OCI-LY7 (cell line): ENCODE results near the gene COG4. TPM values are rescaled to one million over a fixed set of nuclear protein-coding genes. Genes with fewer than 3 reads are reported as not detected.
"Not testable (repeated sequence)": the region's sequence is repeated elsewhere in the genome, so short reads cannot be mapped to it uniquely, and the experiment has no call there.

Source experiments
- BruUV-seq: library from RNA; stranded (reverse); fragments of 400-500 nt; replicated peaks from 2 replicates; lab custom pipeline; 2021; lab: Mats Ljungman, UMichigan
- CTCF ChIA-PET: fragments of 300-600 bp; sonication (Branson Sonifier 250); formaldehyde crosslinking; loops from one replicate; lab custom pipeline; 2022; ENCODE audit warnings: antibody characterized with exemption; ENCODE audit not compliant: unreplicated experiment; lab: Charles Lee
- POLR2A ChIA-PET: fragments of 300-600 bp; sonication (Branson Sonifier 250); formaldehyde crosslinking; loops from one replicate; lab custom pipeline; 2022; ENCODE audit warnings: antibody characterized with exemption; lab: Charles Lee
- DNase-seq: peaks from one replicate; pipeline ENCODE4 v3.0.0-alpha.2; 2015; ENCODE audit warnings: low spot score
- H2AFZ ChIP-seq: fragments of 200-600 bp; sonication (generic), shearing (Covaris generic); 2 replicates; pipeline ENCODE4 v1.6.1; 2014; ENCODE audit warnings: mild to moderate bottlenecking, antibody characterized with exemption, low read length, moderate library complexity
- H3K27ac ChIP-seq: fragments of 200-600 bp; sonication (generic); 2 replicates; pipeline ENCODE4 v1.5.1; 2014; ENCODE audit warnings: mixed run types, low read depth, mild to moderate bottlenecking, moderate library complexity, low read length, inconsistent platforms; ENCODE audit not compliant: poor library complexity, severe bottlenecking
- H3K36me3 ChIP-seq: fragments of 200-600 bp; sonication (generic); 2 replicates; pipeline ENCODE4 v1.6.1; 2014; ENCODE audit warnings: mild to moderate bottlenecking, antibody characterized with exemption, low read length, moderate library complexity, mixed read lengths; ENCODE audit not compliant: insufficient read depth
- H3K4me1 ChIP-seq: fragments of 200-600 bp; sonication (generic); 2 replicates; pipeline ENCODE4 v1.5.1; 2014; ENCODE audit warnings: mild to moderate bottlenecking, low read length; ENCODE audit not compliant: insufficient read depth, poor library complexity, severe bottlenecking
- H3K4me2 ChIP-seq: fragments of 200-600 bp; sonication (generic); 2 replicates; pipeline ENCODE4 v1.6.1; 2014; ENCODE audit warnings: mild to moderate bottlenecking, low read length
- H3K4me3 ChIP-seq: fragments of 200-600 bp; sonication (generic); 2 replicates; pipeline ENCODE4 v1.5.1; 2014; ENCODE audit warnings: mild to moderate bottlenecking, low read depth, low read length; ENCODE audit not compliant: poor library complexity, severe bottlenecking
- H3K79me2 ChIP-seq: fragments of 200-600 bp; sonication (generic); 2 replicates; pipeline ENCODE4 v1.6.1; 2016; ENCODE audit warnings: low read depth, mild to moderate bottlenecking, low read length, moderate library complexity, mixed read lengths; ENCODE audit not compliant: insufficient read depth
- H3K9me2 ChIP-seq: fragments of 200-600 bp; sonication (generic); 2 replicates; pipeline ENCODE4 v1.6.1; 2016; ENCODE audit warnings: mild to moderate bottlenecking, low read length, mixed read lengths; ENCODE audit not compliant: insufficient read depth
- H3K9me3 ChIP-seq: fragments of 200-600 bp; sonication (generic); 2 replicates; pipeline ENCODE4 v1.6.1; 2014; ENCODE audit warnings: mild to moderate bottlenecking, mixed run types, low read length, mixed read lengths
- H4K20me1 ChIP-seq: fragments of 200-600 bp; sonication (generic); 2 replicates; pipeline ENCODE4 v1.6.1; 2014; ENCODE audit warnings: mild to moderate bottlenecking, antibody characterized with exemption, low read length, moderate library complexity, mixed read lengths; ENCODE audit not compliant: insufficient read depth
- CTCF ChIP-seq: fragments of 200-600 bp; sonication (generic); conservative IDR thresholded peaks from 2 replicates; pipeline ENCODE4 v1.5.1; 2014; ENCODE audit warnings: mild to moderate bottlenecking, antibody characterized with exemption, low read length, moderate library complexity, mixed read lengths
- EZH2phosphoT487 ChIP-seq: fragments of 200-600 bp; sonication (generic); IDR thresholded peaks from 2 replicates; pipeline ENCODE4 v1.6.1; 2018; ENCODE audit warnings: low read depth, borderline replicate concordance, mild to moderate bottlenecking, mixed run types, antibody characterized with exemption, low read length, moderate library complexity, mixed read lengths
- intact Hi-C: fragments of 100-400 bp; cut with micrococcal nuclease; formaldehyde crosslinking; loops from one replicate; pipeline ENCODE4 v1.10.0; 2022; ENCODE audit not compliant: unreplicated experiment
- total RNA-seq, 2 experiments: library from RNA; depleted of rRNA in 1 of 2; stranded (reverse); fragments of >200 nt in 1 of 2; shearing (Covaris generic) in 1 of 2; gene quantifications; 2 replicates each; pipeline ENCODE4 v1.2.3, GENCODE V29; 2014 to 2022

Gene COG4
- total RNA-seq, 2 experiments from 2014 or later = 48.8 to 100 TPM

GRCh38 chr16:70544548-70544947 is 21.2 kb upstream of the COG4 start:
- intact Hi-C loops = no loop called here
- TF ChIP-seq CTCF (no peak), EZH2phosphoT487 (no peak)

GRCh38 chr16:70540994-70541393 is 17.6 kb upstream of the COG4 start:
- H3K9me2 ChIP-seq = no peaks in the 10 kb centered on the region
- H3K79me2 ChIP-seq = peaks cover 76% of the 10 kb centered on the region
- no peak overlapping the region for H3K4me2 ChIP-seq
- no peaks in the 10 kb centered on the region for H3K4me1 ChIP-seq
- ChIA-PET CTCF (no interaction called here), POLR2A (interaction anchor here (0.5 to 1.1 kb wide), 4 partner anchors 12 to 35 kb away, joined by 3 to 4 read pairs (median 4); no protein-coding TSS in a partner anchor)
- no TSS peak for BruUV-seq
- intact Hi-C loops = loop anchor here (2.0 kb wide), 1 partner anchor 14 kb away; no protein-coding TSS in a partner anchor
- H3K27ac ChIP-seq = no peak overlapping the region
- H2AFZ ChIP-seq = no peak overlapping the region
- no peak for DNase-seq
- H4K20me1 ChIP-seq = peaks cover 38% of the 10 kb centered on the region
- no peaks in the 10 kb centered on the region for H3K9me3 ChIP-seq
- H3K36me3 ChIP-seq = peaks cover 98% of the 10 kb centered on the region
- TF ChIP-seq EZH2phosphoT487 = no peak
- no peak for TF ChIP-seq CTCF
- no peak overlapping the region for H3K4me3 ChIP-seq

More at GRCh38 chr16:70544548-70544947, 21.2 kb upstream of the COG4 start:
- Histone ChIP-seq H3K4me1 (no peaks in the 10 kb centered on the region), H3K4me3 (no peak overlapping the region), H3K4me2 (no peak overlapping the region), H3K36me3 (peaks cover 100% of the 10 kb centered on the region), H4K20me1 (peaks cover 35% of the 10 kb centered on the region), H3K27ac (no peak overlapping the region), H3K79me2 (peaks cover 78% of the 10 kb centered on the region), H2AFZ (no peak overlapping the region), H3K9me3 (no peaks in the 10 kb centered on the region), H3K9me2 (no peaks in the 10 kb centered on the region)
- no peak for DNase-seq
- ChIA-PET POLR2A (no interaction called here), CTCF (no interaction called here)
- BruUV-seq = no TSS peak

- H3K27ac ChIP-seq = no peak overlapping the region
- peaks cover 91% of the 10 kb centered on the region for H3K79me2 ChIP-seq
- TF ChIP-seq EZH2phosphoT487 (no peak), CTCF (no peak)
- H3K4me2 ChIP-seq = no peak overlapping the region
- peaks cover 98% of the 10 kb centered on the region for H3K36me3 ChIP-seq
- POLR2A ChIA-PET = interaction anchor here (0.5 to 0.7 kb wide), 2 partner anchors 9 to 181 kb away, joined by 3 to 5 read pairs; no protein-coding TSS in a partner anchor
- no peaks in the 10 kb centered on the region for H3K9me3 ChIP-seq
- no TSS peak for BruUV-seq
- H4K20me1 ChIP-seq = peaks cover 58% of the 10 kb centered on the region
- H3K4me1 ChIP-seq = no peaks in the 10 kb centered on the region
- no peak overlapping the region for H2AFZ ChIP-seq
- no peak overlapping the region for H3K4me3 ChIP-seq
- CTCF ChIA-PET = no interaction called here
- intact Hi-C loops = loop anchor here (2.0 kb wide), 1 partner anchor 26 kb away; no protein-coding TSS in a partner anchor
- H3K9me2 ChIP-seq = no peaks in the 10 kb centered on the region
- DNase-seq = no peak
These were observed 11.6 kb upstream of the COG4 start for GRCh38 chr16:70534971-70535370.

GRCh38 chr16:70529954-70530353 is 6.6 kb upstream of the COG4 start:
- H3K4me1 ChIP-seq = peaks cover 38% of the 10 kb centered on the region

More at GRCh38 chr16:70529954-70530353, 6.6 kb upstream of the COG4 start:
- H3K9me3 ChIP-seq, BruUV-seq, H3K4me3 ChIP-seq, H2AFZ ChIP-seq, H3K27ac ChIP-seq, H3K9me2 ChIP-seq, CTCF ChIA-PET, DNase-seq, H3K4me2 ChIP-seq: not testable (repeated sequence)
- H3K36me3 ChIP-seq = peaks cover 98% of the 10 kb centered on the region
- H3K79me2 ChIP-seq = peaks cover 97% of the 10 kb centered on the region
- POLR2A ChIA-PET = interaction anchor here (0.7 kb wide), 2 partner anchors 10 to 77 kb away, joined by 3 to 7 read pairs; no protein-coding TSS in a partner anchor
- H4K20me1 ChIP-seq = peaks cover 60% of the 10 kb centered on the region
- intact Hi-C loops = loop anchor here (10.0 kb wide), 1 partner anchor 965 kb away; the partner anchor contains the start of gene NFAT5
